ENCODE measurements around the gene HDDC2. TPM values are rescaled to one million over a fixed set of nuclear protein-coding genes. Genes with fewer than 3 reads are reported as not detected.

HDDC2 gene
- total and polyA plus RNA-seq, 9 of the 15 experiments (the other 6 are each of a cell fraction or from before 2014, with no cell fraction given), result 194 to 632 (median 294) TPM

DNA sequence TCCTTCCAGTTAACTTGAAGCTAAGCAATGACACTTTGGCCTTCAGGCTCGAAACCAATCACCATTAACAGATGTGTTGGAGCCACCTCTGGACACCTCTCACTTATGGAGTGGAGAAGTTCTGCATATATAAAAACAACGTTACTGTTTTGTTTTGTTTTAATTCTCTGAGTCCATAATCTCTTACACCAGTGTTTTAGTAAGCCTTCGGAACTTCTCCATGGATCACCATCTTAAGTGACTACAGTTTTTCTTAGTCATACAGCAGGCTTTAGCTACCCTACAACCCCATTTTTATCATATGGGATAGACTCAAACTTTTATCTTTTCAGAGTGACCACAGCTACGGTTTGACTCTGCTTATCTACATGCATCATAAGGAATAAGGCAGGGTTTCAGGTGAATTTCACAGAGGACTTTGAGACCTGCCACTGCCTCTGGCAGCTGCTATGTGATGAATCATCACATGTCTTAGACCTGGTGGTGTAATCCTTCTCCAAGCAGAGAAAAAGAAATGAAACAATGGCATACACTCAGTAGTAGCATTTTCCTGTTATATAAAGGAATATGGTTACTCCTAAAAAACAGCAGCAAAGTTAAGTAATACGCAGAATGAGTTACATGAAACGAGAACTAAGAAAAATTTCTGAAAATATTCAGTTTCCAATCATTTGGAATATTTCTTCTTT, 5.5 kb upstream of the HDDC2 start (continued):
- TF ChIP-seq GATA2 (CRISPR knock-in tag; IDR thresholded peaks at IDR 0.05) (peak; percentile 83), SP1 (CRISPR knock-in tag; IDR thresholded peaks at IDR 0.05) (peak; percentile 56), PKNOX1 (IDR thresholded peaks at IDR 0.05) (peak; percentile 82), FOXK2 (conservative IDR thresholded peaks at IDR 0.05 in 1 of 2, IDR thresholded peaks at IDR 0.05 in 1 of 2; ENCODE audit: low read depth in 2 of 2) (peak; percentile 56 to 79; a peak in 3 of 4 replicates), JUND (IDR thresholded peaks at IDR 0.05; ENCODE audit: borderline replicate concordance, low read depth, low read length) (peak; percentile 95), JUND (tag; IDR thresholded peaks at IDR 0.05; ENCODE audit: borderline replicate concordance, low read depth, low read length) (peak; percentile 91; the same call in 2 of the 3 replicates), ZNF766 (CRISPR knock-in tag; conservative IDR thresholded peaks at IDR 0.05) (peak; percentile 88), SRSF9 (IDR thresholded peaks at IDR 0.05; ENCODE audit: borderline replicate concordance, low read depth, low read length) (no peak), TOE1 (IDR thresholded peaks at IDR 0.05; ENCODE audit: borderline replicate concordance) (peak; percentile 49; the same call in 1 of the 2 replicates), TOE1 (CRISPR knock-in tag; IDR thresholded peaks at IDR 0.05; ENCODE audit: borderline replicate concordance, low read depth) (no peak), RUNX1 (IDR thresholded peaks at IDR 0.05; ENCODE audit: low read depth) (0 out of 2 replicates have a peak, but pooled peaks have one; percentile 33), HNRNPL (IDR thresholded peaks at IDR 0.05; ENCODE audit: low read depth, low read length) (no peak), FOXM1 (IDR thresholded peaks at IDR 0.05; ENCODE audit: low read depth) (peak; percentile 83), FOXM1 (CRISPR knock-in tag; IDR thresholded peaks at IDR 0.05; ENCODE audit: low read depth) (no peak), HDAC3 (IDR thresholded peaks at IDR 0.05; ENCODE audit: borderline replicate concordance, partially characterized antibody) (peak; percentile 82)
- TF ChIP-seq, protein P1, sequence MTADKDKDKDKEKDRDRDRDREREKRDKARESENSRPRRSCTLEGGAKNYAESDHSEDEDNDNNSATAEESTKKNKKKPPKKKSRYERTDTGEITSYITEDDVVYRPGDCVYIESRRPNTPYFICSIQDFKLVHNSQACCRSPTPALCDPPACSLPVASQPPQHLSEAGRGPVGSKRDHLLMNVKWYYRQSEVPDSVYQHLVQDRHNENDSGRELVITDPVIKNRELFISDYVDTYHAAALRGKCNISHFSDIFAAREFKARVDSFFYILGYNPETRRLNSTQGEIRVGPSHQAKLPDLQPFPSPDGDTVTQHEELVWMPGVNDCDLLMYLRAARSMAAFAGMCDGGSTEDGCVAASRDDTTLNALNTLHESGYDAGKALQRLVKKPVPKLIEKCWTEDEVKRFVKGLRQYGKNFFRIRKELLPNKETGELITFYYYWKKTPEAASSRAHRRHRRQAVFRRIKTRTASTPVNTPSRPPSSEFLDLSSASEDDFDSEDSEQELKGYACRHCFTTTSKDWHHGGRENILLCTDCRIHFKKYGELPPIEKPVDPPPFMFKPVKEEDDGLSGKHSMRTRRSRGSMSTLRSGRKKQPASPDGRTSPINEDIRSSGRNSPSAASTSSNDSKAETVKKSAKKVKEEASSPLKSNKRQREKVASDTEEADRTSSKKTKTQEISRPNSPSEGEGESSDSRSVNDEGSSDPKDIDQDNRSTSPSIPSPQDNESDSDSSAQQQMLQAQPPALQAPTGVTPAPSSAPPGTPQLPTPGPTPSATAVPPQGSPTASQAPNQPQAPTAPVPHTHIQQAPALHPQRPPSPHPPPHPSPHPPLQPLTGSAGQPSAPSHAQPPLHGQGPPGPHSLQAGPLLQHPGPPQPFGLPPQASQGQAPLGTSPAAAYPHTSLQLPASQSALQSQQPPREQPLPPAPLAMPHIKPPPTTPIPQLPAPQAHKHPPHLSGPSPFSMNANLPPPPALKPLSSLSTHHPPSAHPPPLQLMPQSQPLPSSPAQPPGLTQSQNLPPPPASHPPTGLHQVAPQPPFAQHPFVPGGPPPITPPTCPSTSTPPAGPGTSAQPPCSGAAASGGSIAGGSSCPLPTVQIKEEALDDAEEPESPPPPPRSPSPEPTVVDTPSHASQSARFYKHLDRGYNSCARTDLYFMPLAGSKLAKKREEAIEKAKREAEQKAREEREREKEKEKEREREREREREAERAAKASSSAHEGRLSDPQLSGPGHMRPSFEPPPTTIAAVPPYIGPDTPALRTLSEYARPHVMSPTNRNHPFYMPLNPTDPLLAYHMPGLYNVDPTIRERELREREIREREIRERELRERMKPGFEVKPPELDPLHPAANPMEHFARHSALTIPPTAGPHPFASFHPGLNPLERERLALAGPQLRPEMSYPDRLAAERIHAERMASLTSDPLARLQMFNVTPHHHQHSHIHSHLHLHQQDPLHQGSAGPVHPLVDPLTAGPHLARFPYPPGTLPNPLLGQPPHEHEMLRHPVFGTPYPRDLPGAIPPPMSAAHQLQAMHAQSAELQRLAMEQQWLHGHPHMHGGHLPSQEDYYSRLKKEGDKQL (CRISPR knock-in tag; IDR thresholded peaks at IDR 0.05; ENCODE audit: borderline replicate concordance), result no peak
- TF ChIP-seq, protein P2, sequence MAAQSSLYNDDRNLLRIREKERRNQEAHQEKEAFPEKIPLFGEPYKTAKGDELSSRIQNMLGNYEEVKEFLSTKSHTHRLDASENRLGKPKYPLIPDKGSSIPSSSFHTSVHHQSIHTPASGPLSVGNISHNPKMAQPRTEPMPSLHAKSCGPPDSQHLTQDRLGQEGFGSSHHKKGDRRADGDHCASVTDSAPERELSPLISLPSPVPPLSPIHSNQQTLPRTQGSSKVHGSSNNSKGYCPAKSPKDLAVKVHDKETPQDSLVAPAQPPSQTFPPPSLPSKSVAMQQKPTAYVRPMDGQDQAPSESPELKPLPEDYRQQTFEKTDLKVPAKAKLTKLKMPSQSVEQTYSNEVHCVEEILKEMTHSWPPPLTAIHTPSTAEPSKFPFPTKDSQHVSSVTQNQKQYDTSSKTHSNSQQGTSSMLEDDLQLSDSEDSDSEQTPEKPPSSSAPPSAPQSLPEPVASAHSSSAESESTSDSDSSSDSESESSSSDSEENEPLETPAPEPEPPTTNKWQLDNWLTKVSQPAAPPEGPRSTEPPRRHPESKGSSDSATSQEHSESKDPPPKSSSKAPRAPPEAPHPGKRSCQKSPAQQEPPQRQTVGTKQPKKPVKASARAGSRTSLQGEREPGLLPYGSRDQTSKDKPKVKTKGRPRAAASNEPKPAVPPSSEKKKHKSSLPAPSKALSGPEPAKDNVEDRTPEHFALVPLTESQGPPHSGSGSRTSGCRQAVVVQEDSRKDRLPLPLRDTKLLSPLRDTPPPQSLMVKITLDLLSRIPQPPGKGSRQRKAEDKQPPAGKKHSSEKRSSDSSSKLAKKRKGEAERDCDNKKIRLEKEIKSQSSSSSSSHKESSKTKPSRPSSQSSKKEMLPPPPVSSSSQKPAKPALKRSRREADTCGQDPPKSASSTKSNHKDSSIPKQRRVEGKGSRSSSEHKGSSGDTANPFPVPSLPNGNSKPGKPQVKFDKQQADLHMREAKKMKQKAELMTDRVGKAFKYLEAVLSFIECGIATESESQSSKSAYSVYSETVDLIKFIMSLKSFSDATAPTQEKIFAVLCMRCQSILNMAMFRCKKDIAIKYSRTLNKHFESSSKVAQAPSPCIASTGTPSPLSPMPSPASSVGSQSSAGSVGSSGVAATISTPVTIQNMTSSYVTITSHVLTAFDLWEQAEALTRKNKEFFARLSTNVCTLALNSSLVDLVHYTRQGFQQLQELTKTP (IDR thresholded peaks at IDR 0.05; ENCODE audit: low read depth in 1 of 2, partially characterized antibody in 2 of 2), result peak; percentile 38 to 54
